ENCODE data around the gene AUTS2.

Gene AUTS2

DNA sequence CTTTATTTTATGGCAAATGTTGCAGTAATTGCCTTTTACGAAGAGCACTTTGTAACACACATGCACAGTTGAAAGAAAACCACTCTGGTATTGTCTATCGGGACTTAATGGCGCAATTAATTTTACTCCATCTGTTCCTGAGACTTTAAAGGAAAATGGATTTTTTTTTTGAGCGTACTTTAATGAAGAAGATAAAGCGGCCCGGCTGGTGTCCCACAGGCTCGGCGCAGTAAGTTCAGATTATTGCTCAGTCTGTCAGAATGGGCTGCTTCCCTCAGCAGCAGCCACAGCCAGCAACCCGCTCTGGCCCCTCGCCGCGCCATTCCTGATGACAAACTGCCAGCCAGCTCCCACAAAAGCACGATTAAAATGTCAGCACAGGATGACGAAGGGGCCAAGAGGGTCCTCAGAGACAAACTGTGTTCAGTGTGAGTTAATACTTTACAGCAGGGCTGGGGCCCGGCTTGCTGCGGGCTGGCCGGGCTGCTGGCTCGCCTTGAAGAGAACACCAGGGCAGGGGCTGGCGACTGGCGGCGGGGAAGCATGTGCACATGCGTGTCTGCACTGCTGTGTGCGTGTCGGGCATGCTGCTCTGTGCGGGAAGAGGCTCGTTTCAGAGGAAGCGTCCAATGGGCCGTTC is 1032.7 kb downstream of the AUTS2 start:
- TF ChIP-seq, protein P1, sequence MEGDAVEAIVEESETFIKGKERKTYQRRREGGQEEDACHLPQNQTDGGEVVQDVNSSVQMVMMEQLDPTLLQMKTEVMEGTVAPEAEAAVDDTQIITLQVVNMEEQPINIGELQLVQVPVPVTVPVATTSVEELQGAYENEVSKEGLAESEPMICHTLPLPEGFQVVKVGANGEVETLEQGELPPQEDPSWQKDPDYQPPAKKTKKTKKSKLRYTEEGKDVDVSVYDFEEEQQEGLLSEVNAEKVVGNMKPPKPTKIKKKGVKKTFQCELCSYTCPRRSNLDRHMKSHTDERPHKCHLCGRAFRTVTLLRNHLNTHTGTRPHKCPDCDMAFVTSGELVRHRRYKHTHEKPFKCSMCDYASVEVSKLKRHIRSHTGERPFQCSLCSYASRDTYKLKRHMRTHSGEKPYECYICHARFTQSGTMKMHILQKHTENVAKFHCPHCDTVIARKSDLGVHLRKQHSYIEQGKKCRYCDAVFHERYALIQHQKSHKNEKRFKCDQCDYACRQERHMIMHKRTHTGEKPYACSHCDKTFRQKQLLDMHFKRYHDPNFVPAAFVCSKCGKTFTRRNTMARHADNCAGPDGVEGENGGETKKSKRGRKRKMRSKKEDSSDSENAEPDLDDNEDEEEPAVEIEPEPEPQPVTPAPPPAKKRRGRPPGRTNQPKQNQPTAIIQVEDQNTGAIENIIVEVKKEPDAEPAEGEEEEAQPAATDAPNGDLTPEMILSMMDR (IDR thresholded peaks at IDR 0.05; ENCODE audit: insufficient read depth, low read depth, low read length, missing control alignments), result no peak
- H3K4me3 ChIP-seq (ENCODE audit: low read depth, low read length), result no peak overlapping the region
- DNase-seq (ENCODE audit: low read depth), result no peak

DNA sequence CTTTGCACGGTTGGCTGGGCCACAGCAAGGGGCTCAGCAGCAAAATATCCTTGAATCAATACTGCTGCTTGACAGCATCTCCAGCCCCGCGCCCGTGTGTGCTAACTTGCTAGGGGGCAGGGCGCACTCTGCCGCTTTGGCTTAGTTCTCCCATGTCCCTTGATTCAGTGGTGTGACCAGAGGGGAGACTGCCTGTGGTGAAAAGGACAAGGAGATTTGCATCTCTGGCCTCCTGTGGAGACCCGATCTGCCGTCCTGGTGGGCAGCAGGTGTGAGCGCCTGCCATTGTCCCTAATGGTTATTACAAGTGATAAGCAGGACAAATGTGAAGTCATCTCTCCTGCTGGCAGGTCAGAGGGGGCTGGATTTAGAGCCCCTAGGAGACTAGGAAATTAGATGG is 1033.4 kb downstream of the AUTS2 start:
- TF ChIP-seq, protein P1 (IDR thresholded peaks at IDR 0.05; ENCODE audit: insufficient read depth, low read depth, low read length, missing control alignments), result no peak
- H3K4me3 ChIP-seq (ENCODE audit: low read depth, low read length), result no peak overlapping the region
- no peak for DNase-seq (ENCODE audit: low read depth)

DNA sequence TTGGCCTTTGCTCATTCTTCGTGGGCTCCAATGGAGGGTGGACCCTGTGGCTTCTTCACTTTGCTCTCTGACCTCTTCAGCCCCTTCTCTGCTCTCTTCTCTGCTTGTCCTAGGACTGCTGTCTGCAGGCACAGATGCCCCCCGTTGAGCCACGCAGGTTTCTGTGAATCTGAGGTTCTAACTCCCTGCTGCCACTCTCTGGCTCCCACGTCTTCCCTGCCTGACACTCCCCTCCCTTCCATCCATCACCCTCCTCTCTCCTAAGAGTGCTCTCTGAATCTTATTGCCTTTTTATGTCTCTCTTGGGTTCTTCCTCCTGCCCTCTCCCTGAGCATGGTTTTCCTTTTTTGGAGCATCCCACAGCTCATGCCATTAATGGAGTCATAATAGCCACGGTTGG is 1034.1 kb downstream of the AUTS2 start:
- TF ChIP-seq, protein P1 (IDR thresholded peaks at IDR 0.05; ENCODE audit: insufficient read depth, low read depth, low read length, missing control alignments), result no peak
- DNase-seq (ENCODE audit: low read depth), result no peak
- no peak overlapping the region for H3K4me3 ChIP-seq (ENCODE audit: low read depth, low read length)

DNA sequence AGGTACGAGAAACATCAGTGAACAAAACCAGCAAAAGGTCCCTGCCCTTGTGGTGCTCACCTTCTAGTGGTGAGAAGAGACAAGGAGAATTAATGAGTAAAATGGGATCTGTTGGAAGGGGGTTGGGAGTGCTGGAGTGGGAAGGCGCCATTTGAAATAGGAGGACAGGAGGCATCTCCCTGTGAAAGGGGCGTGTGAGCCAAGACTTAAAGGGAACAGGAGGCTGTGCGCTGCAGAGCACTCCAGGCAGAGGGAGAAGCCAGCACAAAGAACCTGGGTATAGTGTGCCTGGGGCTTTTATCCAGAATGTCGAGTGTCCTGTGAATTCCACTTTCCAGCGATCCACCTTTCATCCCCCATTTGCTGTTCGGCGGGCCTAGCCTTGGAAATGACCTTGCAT is 1035.8 kb downstream of the AUTS2 start:
- TF ChIP-seq, protein P1 (IDR thresholded peaks at IDR 0.05; ENCODE audit: insufficient read depth, low read depth, low read length, missing control alignments), result no peak
- no peak overlapping the region for H3K4me3 ChIP-seq (ENCODE audit: low read depth, low read length)
- DNase-seq (ENCODE audit: low read depth), result no peak

DNA sequence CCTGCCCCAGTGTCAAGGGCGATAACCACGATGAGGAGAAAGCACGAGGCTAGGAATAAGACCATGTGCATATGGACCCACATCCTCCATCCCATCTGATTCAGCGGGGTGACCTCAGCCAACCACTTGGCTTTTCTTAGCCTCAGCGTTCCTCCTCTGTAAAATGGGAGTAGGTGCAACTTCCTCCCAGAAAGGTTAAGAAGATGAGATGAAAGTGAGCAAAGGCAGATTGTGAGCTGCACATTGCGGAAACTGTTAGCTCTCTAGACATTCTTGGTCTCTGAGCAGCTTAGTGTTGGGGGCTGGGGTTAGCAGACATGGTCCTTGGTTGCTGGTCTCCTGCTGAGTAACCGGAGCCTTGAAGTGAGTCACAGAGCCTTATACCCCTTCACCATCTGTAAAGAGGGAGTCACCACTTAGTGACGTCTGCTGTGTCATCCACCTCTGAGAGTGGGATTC is 1036.4 kb downstream of the AUTS2 start:
- DNase-seq (ENCODE audit: low read depth), result no peak
- H3K4me3 ChIP-seq (ENCODE audit: low read depth, low read length), result no peak overlapping the region
- TF ChIP-seq, protein P1 (IDR thresholded peaks at IDR 0.05; ENCODE audit: insufficient read depth, low read depth, low read length, missing control alignments), result no peak

DNA sequence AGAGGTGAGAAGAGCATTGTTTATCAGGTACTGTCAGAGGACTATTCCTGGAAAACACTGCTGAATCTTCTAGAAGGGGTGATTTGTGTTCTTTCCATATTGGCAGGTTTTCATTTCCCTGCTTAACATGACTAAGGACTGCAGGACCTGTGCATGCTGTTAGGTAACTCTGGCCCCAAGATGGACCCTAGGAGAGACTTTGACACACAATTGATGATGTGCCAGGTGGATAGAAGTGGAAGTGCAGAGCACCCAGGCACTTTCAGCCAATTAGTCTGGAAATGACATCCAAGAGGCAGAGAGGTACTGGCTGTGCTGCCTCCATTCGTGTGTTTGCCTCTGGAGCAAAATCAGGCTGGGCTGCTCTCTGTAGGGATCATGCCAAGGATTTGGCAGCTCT is 1037.4 kb downstream of the AUTS2 start:
- H3K4me3 ChIP-seq (ENCODE audit: low read depth, low read length), result no peak overlapping the region
- no peak for DNase-seq (ENCODE audit: low read depth)
- TF ChIP-seq, protein P1 (IDR thresholded peaks at IDR 0.05; ENCODE audit: insufficient read depth, low read depth, low read length, missing control alignments), result no peak

DNA sequence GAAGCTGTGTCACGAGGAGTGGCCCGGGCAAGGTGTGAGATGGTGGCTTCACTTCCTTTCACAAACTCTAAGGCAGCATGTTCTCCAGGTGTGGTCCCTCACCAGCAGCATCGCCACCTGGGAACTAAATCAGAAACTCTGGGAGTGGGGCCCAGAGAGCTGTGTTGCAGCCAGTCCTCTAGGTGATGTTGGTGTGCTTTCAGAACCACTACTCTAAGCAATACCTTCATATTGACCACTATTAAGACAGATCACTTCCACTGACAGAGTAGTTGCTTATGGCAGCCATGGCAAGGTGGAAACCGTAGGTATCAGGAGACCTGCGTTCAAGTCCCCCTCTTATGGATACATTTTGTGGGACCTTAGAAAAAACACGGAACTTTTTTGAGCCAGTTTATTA is 1037.9 kb downstream of the AUTS2 start:
- TF ChIP-seq, protein P1 (IDR thresholded peaks at IDR 0.05; ENCODE audit: insufficient read depth, low read depth, low read length, missing control alignments), result no peak
- DNase-seq (ENCODE audit: low read depth), result no peak
- no peak overlapping the region for H3K4me3 ChIP-seq (ENCODE audit: low read depth, low read length)
